ENCODE measurements around the gene SUSD5.
"Not testable (repeated sequence)": the region's sequence is repeated elsewhere in the genome, so short reads cannot be mapped to it uniquely, and the experiment has no call there.

SUSD5 gene

GRCh38 chr3:33106854-33107253 lies 111.8 kb downstream of the SUSD5 start:
- H3K9me3 ChIP-seq (ENCODE audit: low read length); H3K27me3 ChIP-seq (ENCODE audit: control insufficient read depth in 1 of 2, insufficient read depth in 2 of 2, low read length in 2 of 2); H3K9ac ChIP-seq (ENCODE audit: low read length); H3K27ac ChIP-seq (ENCODE audit: low read depth, low read length); H3K36me3 ChIP-seq (ENCODE audit: insufficient read depth, low read length); H3K4me1 ChIP-seq (ENCODE audit: insufficient read depth, low read length); H3K4me3 ChIP-seq (ENCODE audit: low read depth in 1 of 2, low read length in 2 of 2): not testable (repeated sequence)

GRCh38 chr3:33105341-33105948 lies 113.2 kb downstream of the SUSD5 start:
- no peaks in the 10 kb centered on the region for H3K27me3 ChIP-seq (ENCODE audit: control insufficient read depth in 1 of 2, insufficient read depth in 2 of 2, low read length in 2 of 2)
- H3K4me1 ChIP-seq (ENCODE audit: insufficient read depth, low read length): no peaks in the 10 kb centered on the region
- no peaks in the 10 kb centered on the region for H3K9me3 ChIP-seq (ENCODE audit: low read length)
- no peak overlapping the region for H3K27ac ChIP-seq (ENCODE audit: low read depth, low read length)
- H3K4me3 ChIP-seq (ENCODE audit: low read depth in 1 of 2, low read length in 2 of 2): no peak overlapping the region
- H3K36me3 ChIP-seq (ENCODE audit: insufficient read depth, low read length): no peaks in the 10 kb centered on the region
- H3K9ac ChIP-seq (ENCODE audit: low read length): no peak overlapping the region

GRCh38 chr3:33104803-33105202 lies 113.8 kb downstream of the SUSD5 start:
- no peak overlapping the region for H3K4me3 ChIP-seq (ENCODE audit: low read depth in 1 of 2, low read length in 2 of 2)
- H3K27me3 ChIP-seq (ENCODE audit: control insufficient read depth in 1 of 2, insufficient read depth in 2 of 2, low read length in 2 of 2): no peaks in the 10 kb centered on the region
- no peaks in the 10 kb centered on the region for H3K4me1 ChIP-seq (ENCODE audit: insufficient read depth, low read length)
- H3K27ac ChIP-seq (ENCODE audit: low read depth, low read length): no peak overlapping the region
- no peaks in the 10 kb centered on the region for H3K9me3 ChIP-seq (ENCODE audit: low read length)
- H3K9ac ChIP-seq (ENCODE audit: low read length): no peak overlapping the region
- H3K36me3 ChIP-seq (ENCODE audit: insufficient read depth, low read length): no peaks in the 10 kb centered on the region

GRCh38 chr3:33103480-33103879 lies 115.1 kb downstream of the SUSD5 start:
- Histone ChIP-seq H3K4me3 (ENCODE audit: low read depth in 1 of 2, low read length in 2 of 2) (no peak overlapping the region), H3K27ac (ENCODE audit: low read depth, low read length) (no peak overlapping the region), H3K4me1 (ENCODE audit: insufficient read depth, low read length) (no peaks in the 10 kb centered on the region), H3K9me3 (ENCODE audit: low read length) (no peaks in the 10 kb centered on the region), H3K9ac (ENCODE audit: low read length) (no peak overlapping the region), H3K27me3 (ENCODE audit: control insufficient read depth in 1 of 2, insufficient read depth in 2 of 2, low read length in 2 of 2) (no peaks in the 10 kb centered on the region), H3K36me3 (ENCODE audit: insufficient read depth, low read length) (no peaks in the 10 kb centered on the region)

GRCh38 chr3:33103034-33103433 lies 115.6 kb downstream of the SUSD5 start:
- Histone ChIP-seq H3K27ac (ENCODE audit: low read depth, low read length) (no peak overlapping the region), H3K4me3 (ENCODE audit: low read depth in 1 of 2, low read length in 2 of 2) (no peak overlapping the region), H3K4me1 (ENCODE audit: insufficient read depth, low read length) (no peaks in the 10 kb centered on the region), H3K27me3 (ENCODE audit: control insufficient read depth in 1 of 2, insufficient read depth in 2 of 2, low read length in 2 of 2) (no peaks in the 10 kb centered on the region), H3K9me3 (ENCODE audit: low read length) (no peaks in the 10 kb centered on the region), H3K9ac (ENCODE audit: low read length) (no peak overlapping the region), H3K36me3 (ENCODE audit: insufficient read depth, low read length) (no peaks in the 10 kb centered on the region)

- Histone ChIP-seq H3K9me3 (ENCODE audit: low read length) (no peaks in the 10 kb centered on the region), H3K27ac (ENCODE audit: low read depth, low read length) (no peak overlapping the region), H3K27me3 (ENCODE audit: control insufficient read depth in 1 of 2, insufficient read depth in 2 of 2, low read length in 2 of 2) (no peaks in the 10 kb centered on the region), H3K4me3 (ENCODE audit: low read depth in 1 of 2, low read length in 2 of 2) (no peak overlapping the region), H3K36me3 (ENCODE audit: insufficient read depth, low read length) (no peaks in the 10 kb centered on the region), H3K9ac (ENCODE audit: low read length) (no peak overlapping the region), H3K4me1 (ENCODE audit: insufficient read depth, low read length) (peaks cover 7% of the 10 kb centered on the region)
Observed at GRCh38 chr3:33100229-33100628, 118.4 kb downstream of the SUSD5 start.
